Sigmoid colon (tissue), 3 donors: ENCODE data around the gene TBC1D20.
"Not testable (repeated sequence)": the region's sequence is repeated elsewhere in the genome, so short reads cannot be mapped to it uniquely, and the experiment has no call there.

Experiments
- POLR2A ChIP-seq, 2 donors: fragments of 450-650 bp; IDR thresholded peaks; one replicate each; pipeline ENCODE4 v1.6.1; 2016; ENCODE audit warnings: antibody characterized with exemption in 2 of 2, mild to moderate bottlenecking in 2 of 2, moderate library complexity in 2 of 2
- TF ChIP-seq, protein P1 (sequence below), 4 experiments: fragments of 450-650 bp in 3 of 4; fragments of 200-600 bp in 1 of 4; IDR thresholded peaks; one replicate each; pipeline ENCODE4 v1.5.1; 2016 to 2019; ENCODE audit warnings: antibody characterized with exemption in 4 of 4, mild to moderate bottlenecking in 3 of 4, moderate library complexity in 2 of 4

DNA sequence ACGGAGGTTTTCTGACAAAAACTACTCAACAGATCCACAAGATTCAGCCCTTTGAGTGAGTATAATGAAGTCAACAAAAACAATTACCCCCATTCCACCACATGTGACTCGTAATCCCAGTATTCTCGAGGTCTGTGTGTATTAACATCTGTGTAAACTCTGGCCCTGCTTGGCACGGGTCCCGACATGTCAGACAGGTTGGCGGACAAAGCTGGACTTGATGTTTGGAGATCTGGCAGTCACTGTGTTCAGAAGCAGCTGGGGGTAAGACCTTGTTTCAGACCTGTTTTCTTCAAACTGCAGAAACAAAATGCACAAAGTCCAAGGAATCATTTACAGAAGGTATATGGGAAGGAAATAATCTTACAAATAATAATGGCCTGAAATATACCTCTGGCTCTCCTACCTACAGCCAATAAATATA, 46.0 kb upstream of the TBC1D20 start:
- TF ChIP-seq, protein P1, sequence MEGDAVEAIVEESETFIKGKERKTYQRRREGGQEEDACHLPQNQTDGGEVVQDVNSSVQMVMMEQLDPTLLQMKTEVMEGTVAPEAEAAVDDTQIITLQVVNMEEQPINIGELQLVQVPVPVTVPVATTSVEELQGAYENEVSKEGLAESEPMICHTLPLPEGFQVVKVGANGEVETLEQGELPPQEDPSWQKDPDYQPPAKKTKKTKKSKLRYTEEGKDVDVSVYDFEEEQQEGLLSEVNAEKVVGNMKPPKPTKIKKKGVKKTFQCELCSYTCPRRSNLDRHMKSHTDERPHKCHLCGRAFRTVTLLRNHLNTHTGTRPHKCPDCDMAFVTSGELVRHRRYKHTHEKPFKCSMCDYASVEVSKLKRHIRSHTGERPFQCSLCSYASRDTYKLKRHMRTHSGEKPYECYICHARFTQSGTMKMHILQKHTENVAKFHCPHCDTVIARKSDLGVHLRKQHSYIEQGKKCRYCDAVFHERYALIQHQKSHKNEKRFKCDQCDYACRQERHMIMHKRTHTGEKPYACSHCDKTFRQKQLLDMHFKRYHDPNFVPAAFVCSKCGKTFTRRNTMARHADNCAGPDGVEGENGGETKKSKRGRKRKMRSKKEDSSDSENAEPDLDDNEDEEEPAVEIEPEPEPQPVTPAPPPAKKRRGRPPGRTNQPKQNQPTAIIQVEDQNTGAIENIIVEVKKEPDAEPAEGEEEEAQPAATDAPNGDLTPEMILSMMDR (IDR thresholded peaks at IDR 0.05), result not testable (repeated sequence)
- TF ChIP-seq POLR2A (IDR thresholded peaks at IDR 0.05), result not testable (repeated sequence)
